GM15510 (cell line): ENCODE measurements around the gene RWDD1.

ENCODE experiments used
- POLR2A ChIP-seq: IDR thresholded peaks from 3 replicates; pipeline ENCODE4 v1.6.1; 2011; ENCODE audit warnings: borderline replicate concordance; ENCODE audit not compliant: insufficient read length; ENCODE audit errors: extremely low read depth

The RWDD1 gene

DNA sequence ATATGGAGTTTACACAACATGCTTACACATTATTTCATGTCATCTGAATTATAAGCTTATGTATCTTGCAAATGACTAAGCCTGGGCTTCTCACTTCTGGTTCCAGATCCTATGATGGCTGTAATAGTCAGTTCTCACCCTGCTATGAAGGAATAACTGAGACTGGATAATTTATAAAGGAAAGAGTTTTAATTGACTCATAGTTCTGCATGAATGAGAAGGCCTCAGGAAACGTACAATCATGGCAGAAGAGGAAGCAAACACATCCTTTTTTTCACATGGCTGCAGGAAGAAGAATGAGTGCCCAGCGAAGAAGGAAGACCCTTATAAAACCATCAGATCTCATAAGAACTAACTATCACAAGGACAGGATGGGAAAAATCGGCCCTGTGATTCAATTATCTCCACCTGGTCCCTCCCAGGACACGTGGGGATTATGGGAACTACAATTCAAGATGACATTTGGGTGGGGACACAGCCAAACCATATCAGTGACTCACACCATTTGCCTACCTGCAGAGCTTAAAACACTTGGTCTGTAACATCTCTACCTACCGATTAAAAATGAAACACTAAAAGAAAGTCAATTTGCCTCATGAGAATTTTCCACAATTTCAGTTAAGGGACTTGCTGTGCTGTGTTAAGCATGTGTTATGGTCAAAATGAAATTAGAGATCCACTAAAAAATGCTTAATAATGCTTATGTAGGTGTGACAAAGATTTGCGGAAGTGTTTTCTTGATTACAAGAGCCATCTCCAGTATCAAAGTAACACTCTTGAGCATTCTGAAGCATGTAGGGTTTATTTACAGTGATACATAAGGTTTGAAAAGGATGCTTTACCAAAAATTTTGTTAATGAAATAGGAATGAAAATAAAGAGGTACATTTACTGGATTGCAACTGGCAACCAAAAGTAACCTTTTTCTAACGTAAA lies 2.2 kb upstream of the RWDD1 start:
- no peak for TF ChIP-seq POLR2A

DNA sequence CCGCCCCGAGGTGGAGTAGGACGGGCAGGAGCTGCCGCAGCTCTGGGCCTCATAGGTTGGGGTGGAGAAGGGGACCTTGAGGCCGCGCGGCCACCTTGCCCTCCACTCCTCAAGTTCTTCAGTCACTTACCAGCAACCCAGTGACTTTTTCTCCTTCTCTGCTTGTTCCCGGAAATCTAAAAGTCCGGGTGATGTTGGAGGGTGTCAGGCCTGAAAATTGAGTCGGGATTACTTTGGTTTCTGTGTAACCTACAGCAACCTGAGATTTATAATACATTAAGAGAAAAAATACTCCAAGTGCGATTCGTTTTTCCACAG lies 338 bp downstream of the RWDD1 start:
- no peak for TF ChIP-seq POLR2A

DNA sequence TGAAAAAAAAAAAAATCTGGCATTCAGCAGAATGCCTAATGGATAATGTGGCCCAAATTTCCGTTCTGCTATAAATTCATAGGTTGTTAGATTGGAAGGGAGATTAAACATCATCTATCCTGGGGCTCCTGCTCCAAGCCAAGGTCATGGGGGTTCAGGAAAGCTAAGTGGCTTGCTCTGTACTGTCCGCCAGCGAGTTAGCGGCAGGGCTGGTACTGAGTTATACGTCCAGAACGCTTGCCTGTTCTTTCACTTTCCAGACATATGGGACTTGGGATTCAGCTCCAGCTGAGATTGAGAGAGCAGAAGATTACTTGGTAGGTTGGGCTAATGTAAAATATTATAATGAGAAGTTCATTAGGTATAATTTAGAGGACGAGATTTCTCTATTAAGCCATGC lies 858 bp downstream of the RWDD1 start:
- no peak for TF ChIP-seq POLR2A

DNA sequence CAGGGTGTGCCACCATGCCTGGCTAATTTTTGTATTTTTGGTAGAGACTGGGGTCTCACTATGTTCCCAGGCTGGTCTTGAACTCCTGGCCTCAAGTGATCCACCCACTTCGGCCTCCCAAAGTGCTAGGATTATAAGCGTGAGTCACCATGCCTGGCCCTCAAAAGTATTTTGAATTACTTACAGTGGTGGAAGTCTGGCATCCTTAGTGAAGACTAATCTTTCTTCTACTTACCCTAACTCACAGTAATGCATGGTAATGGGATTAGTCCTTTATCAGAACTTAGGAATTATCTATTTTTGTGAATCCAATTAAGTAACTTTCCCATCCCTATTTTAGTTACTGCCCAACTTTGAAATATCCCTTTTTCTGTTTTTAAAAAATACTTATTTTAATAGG lies 3.9 kb downstream of the RWDD1 start:
- TF ChIP-seq POLR2A = no peak

DNA sequence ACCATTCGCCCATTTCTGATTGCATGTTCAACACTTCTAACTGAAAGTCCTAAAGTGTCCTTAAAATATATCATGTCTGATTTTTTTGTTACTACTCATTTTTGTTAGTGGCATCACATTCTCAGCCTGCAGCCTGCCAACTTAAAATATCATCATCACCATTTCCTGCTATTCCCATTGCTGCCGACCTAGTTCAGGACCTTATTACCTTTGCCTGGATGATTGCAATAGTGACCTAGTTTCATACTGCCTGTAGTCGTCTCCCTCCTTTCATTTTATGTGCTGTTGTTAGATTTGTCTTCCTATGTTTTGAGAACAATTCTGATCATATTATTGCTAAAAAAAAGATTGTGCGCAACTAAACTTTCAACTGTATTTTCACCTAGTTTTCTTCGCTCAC lies 6.2 kb downstream of the RWDD1 start:
- no peak for TF ChIP-seq POLR2A

DNA sequence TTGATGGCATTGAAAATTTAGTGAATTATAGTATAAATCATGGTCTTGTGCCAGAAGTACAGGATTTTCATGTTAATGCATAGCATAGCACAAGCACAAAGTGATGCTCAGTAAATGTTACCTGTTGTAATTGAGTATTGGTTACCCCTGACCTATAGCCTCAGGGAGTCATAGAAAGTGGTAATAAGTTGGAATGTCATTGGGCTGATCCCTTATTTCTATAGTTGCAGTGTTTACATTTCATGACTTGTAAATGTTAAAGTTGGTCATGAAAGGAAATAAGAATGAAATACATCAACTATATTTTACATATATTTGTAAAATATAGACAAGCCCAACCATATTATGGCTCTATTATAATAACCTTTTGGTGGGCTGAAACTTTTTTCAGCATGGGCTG lies 7.0 kb downstream of the RWDD1 start:
- TF ChIP-seq POLR2A = no peak

DNA sequence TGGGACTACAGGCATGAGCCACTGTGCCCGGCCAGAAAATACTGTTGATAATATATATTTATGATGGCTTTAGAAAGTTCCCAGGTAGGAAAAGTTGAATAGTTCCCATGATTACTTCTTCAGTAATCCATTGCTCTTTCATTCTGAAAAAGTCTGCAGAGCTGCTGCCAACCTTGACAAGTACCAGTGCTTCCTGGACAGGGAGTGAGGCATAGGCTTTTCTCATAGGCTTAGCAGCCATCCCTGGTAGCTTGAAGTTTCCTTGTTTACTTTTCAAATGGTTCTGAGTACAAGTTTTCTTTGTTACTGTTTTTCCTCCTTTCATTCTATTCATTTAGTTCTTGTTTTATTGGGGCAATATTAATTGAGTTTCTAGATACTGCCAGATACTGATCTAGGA lies 7.8 kb downstream of the RWDD1 start:
- no peak for TF ChIP-seq POLR2A

DNA sequence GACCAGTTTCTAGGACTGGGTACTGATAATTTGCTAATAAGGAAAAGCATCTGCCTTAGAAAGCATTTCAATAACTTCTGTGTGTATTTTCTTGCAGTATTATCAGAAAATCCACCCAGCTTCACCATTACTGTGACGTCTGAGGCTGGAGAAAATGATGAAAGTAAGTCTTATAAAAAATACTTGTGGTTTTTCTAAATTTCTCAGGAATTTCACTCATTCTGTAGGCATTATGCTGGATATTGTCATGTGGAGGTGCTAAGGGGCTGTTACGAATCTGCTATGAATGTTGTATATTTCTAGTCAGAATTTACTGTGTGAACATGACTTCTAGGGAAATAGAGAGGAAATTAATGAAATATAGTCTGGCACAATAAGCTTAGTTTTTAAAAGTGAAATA lies 8.9 kb downstream of the RWDD1 start:
- TF ChIP-seq POLR2A = no peak

DNA sequence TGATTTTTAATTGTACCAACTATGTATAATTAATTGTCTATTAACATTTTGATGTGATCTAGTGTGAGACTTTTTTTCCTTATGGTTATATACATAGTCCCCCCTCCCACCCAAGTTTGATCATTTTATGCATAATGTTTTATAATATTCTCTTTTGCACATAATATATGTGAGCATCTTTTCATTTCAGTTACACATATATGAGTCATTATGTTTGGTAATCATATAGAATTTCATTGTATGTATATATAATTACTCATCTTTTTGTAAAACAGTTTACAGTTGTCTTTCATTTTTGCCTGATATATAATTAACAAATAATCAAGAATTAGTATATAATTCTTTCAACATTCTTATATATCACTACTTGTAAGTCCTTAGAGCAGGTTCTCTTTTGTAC lies 15.0 kb downstream of the RWDD1 start:
- no peak for TF ChIP-seq POLR2A

DNA sequence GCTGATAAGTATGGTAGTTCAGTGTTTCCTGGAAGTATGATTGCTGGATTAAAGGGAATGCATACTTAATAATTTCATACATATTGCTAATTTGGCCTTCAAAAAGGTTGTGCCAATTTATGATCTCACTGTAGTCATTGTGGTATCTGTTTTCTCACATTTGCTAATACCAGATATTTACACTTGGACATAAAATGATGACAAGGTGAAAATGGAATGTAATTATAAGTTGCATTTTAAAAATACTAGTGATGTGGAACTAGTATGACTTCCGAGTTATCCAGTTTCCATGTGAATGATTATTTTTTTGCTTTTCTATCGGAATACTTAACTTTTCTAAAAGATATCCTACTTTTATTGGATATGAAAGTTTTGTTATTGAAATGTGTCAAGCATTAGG lies 15.4 kb downstream of the RWDD1 start:
- TF ChIP-seq POLR2A = no peak

DNA sequence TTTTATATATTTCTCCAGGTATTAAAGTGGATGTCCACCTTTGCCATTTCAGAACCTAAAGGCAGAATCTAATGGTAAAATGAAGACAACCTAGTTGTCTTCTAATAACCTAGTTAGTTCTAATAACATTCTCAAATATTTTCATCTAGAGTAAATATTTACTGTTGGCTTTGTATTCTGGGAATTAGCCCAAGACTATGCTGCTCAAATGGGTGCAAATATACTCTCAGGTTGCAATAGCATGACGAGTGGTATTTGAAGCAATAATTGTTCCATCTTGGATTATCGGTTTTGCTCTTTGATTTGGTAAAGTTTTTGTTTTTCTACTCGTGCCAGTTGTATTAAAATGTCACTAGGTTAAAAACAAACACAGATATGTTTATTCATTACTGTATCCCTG lies 23.9 kb downstream of the RWDD1 start:
- TF ChIP-seq POLR2A = no peak

DNA sequence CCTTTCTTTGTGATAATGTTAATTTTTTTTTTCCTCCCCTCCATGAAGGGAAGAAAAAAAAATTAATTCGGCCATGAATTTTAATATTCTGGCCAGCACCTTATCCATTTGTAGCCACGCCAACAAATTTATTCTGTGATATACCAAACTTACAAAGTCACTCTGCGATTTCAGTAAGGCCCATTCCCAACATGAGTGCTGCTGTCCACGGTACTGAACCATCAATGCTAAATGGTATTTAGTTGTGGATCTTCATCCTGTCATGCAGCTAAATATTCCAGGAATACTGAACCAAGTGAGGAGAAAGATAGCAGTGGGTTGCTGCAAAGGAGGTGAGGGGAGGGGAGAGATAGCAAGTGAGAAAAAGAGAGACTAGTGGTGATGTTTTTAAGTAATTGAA lies 25.5 kb downstream of the RWDD1 start:
- TF ChIP-seq POLR2A = no peak

DNA sequence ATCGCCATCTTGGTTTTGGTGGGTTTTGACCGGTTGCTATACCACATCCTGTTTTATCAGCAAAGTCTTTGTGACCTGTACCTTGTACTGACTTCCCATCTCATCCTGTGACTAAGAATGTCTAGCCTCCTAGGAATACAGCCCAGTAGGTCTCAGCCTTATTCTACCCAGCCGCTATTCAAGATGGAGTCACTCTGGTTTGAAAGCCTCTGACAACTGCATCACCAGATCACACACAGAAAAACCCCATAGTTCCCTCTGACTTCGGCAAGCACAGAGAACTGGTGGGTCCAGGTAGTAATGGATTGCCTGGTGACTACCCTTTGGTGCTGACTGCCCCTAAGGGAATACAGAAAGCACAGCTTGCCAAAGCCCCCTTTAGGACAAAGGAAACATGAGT lies 34.6 kb downstream of the RWDD1 start:
- TF ChIP-seq POLR2A = no peak

DNA sequence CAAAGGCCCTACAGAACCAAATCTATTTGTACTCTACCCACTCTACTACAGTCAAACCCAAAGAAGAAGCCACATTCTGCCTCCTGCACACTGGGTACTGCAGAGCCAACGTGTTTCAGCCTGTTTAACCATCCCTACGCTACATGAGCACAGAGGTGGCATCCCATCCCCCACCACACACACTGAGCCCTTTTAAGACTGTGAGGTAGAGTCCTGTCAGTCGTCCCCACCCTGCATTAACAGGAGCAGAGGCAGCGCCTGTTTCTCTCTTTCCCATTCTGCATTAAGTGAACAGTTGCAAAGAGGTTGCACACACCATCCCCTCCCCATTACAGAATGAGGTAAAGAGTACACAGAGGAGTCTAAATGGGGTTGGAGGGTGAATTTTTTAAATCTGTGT lies 39.8 kb downstream of the RWDD1 start:
- no peak for TF ChIP-seq POLR2A

DNA sequence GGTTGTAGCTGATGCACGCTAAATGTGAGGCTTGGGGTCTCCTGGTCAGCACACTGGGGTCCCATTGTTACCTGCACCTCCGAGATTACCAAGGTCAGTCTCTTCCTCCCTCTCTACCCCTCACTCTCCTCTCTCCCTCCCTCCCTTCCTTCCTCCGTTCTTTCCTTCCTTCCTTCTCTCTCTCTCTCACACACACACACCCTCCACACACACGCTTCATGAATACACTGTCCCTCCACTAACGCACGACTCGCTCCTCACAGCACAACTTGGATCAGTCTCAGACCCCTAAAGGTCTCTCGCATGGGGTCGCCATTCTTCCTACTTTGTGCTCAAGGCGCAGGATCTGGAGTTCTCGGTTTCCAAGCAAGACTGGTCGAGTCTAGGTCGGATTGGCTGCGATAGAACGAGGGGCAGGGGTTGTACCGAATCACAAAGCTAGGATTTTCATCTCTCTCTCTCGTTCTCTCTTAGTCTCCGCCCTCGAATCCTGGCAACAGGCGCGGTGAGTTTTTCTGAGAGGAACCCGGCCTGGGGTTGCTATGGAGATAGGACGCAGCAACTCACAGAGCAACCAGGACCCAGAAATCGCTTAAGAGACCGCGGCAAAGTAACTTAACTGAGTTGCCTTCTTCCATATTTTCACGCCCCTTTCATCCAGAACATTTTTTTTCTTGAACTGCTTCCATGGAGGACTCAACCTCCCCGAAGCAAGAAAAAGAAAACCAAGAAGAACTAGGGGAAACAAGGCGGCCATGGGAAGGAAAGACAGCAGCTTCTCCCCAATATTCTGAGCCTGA lies 44.8 kb downstream of the RWDD1 start, which contains the start of gene RSPH4A:
TSS of gene RSPH4A (plus strand) at position 543 of the 800 bp plus-strand sequence. CDS start at position 688, 145 bp downstream.
- no peak for TF ChIP-seq POLR2A

DNA sequence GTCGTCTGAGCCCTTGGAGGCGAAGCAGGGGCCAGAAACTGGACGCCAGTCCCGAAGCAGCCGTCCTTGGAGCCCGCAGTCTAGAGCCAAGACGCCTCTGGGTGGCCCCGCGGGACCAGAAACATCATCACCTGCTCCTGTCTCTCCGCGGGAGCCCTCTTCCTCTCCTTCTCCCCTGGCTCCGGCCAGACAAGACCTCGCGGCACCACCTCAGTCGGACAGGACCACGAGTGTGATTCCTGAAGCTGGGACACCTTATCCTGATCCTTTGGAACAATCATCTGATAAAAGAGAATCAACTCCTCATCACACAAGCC lies 45.4 kb downstream of the RWDD1 start:
- TF ChIP-seq POLR2A = no peak

DNA sequence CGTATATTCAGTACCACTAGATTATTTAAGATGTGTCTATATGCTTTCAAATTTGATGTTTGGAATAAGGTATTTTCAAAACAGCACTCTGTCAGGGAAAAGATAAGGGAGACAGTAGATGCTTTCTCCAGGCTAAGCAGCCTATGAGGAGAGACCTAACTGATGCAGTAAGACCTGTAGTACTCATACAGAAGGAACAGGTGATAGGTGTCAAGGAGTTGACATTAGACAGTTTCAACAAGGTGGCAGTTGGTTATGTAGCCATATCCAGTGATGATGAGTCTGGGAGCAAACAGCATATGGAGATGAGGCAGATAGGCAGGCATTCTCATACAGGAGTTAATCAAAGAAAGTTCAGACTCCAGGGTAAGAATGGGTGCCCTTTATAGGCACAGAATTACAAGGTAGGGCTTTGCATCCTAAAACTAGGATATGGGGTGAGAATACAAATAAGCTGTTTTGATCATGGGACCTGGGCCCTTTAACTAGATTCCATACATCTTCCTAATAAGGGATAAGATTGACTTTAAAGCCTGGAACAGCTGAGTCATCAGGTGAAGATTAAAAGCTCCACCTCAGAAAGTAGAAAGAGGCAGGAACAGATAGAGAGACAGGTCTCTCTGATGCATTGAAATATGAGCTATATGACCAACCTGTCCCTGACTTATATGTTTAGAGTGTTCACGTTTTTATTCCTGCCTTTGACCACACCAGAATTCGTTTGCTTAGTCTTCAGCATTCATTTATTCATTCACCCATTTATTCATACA lies 52.9 kb downstream of the RWDD1 start:
- TF ChIP-seq POLR2A = no peak
